K562 treated with DMSO at 1 percent for 4 hours (cell line): ENCODE results near the gene CATSPER1. TPM values are rescaled to one million over a fixed set of nuclear protein-coding genes. Genes with fewer than 3 reads are reported as not detected.

Source experiments
- total RNA-seq: library from RNA; unstranded; fragments of 300-600 nt; gene quantifications from 2 replicates; pipeline ENCODE4 v1.2.3, GENCODE V29; 2022; ENCODE audit not compliant: insufficient read depth

CATSPER1 gene
- not detected in 2 replicates for total RNA-seq

GRCh38 chr11:66026017-66026529 is at the start of gene CATSPER1:
CATSPER1 (minus strand) TSS chr11:66026479; CDS start chr11:66026379, 100 bp downstream.

GRCh38 chr11:66069715-66070603 is 43.7 kb upstream of the CATSPER1 start, which contains the start of gene PACS1:
PACS1 (plus strand) TSS chr11:66070272; CDS start chr11:66070487, 215 bp downstream.

GRCh38 chr11:66051766-66052663 is 25.7 kb upstream of the CATSPER1 start, which contains the start of gene SF3B2:
SF3B2 (plus strand) TSS chr11:66052364; CDS start chr11:66052385, 21 bp downstream.

GRCh38 chr11:66048547-66049323 is 22.5 kb upstream of the CATSPER1 start, which contains the start of gene GAL3ST3:
GAL3ST3 (minus strand) TSS chr11:66049161; CDS start chr11:66045415, 3,746 bp downstream.

GRCh38 chr11:66011785-66012303 is 14.4 kb downstream of the CATSPER1 start, which contains the start of gene CST6:
CST6 (plus strand) TSS chr11:66012008; CDS start chr11:66012045, 37 bp downstream.

GRCh38 chr11:66001942-66002647 is 24.2 kb downstream of the CATSPER1 start, which contains the start of the genes BANF1 and EIF1AD:
BANF1 (plus strand) TSS chr11:66002503; CDS start chr11:66003251, 748 bp downstream.
EIF1AD (minus strand) TSS chr11:66002157; CDS start chr11:66000389, 1,768 bp downstream.

Other genes starting within 250 kb of the CATSPER1 start
- 25.5 and 28.9 TPM in 2 replicates for gene AP5B1, start 245.5 kb downstream of the CATSPER1 start, total RNA-seq
- gene OVOL1, start 239.4 kb downstream of the CATSPER1 start, total RNA-seq = not detected in 2 replicates
- gene SNX32, start 192.5 kb downstream of the CATSPER1 start, total RNA-seq = not detected in 2 replicates
- 715 and 721 TPM in 2 replicates for gene CFL1, start 168.3 kb downstream of the CATSPER1 start, total RNA-seq
- gene MUS81, start 166.0 kb downstream of the CATSPER1 start, total RNA-seq = 69.2 and 73.6 TPM in 2 replicates
- gene EFEMP2, start 153.7 kb downstream of the CATSPER1 start, total RNA-seq = 2.3 TPM in 1 of 2 replicates, not detected in the other
- not detected in 2 replicates for gene CTSW, start 146.6 kb downstream of the CATSPER1 start, total RNA-seq
- gene FIBP, start 138.0 kb downstream of the CATSPER1 start, total RNA-seq = 49.6 and 55.0 TPM in 2 replicates
- 36.9 and 41.3 TPM in 2 replicates for gene CCDC85B, start 135.8 kb downstream of the CATSPER1 start, total RNA-seq
- gene FOSL1, start 126.1 kb downstream of the CATSPER1 start, total RNA-seq = 4.6 and 7.2 TPM in 2 replicates
- gene C11orf68, start 107.4 kb downstream of the CATSPER1 start, total RNA-seq = 50.5 and 55.0 TPM in 2 replicates
- 133 and 159 TPM in 2 replicates for gene DRAP1, start 107.1 kb downstream of the CATSPER1 start, total RNA-seq
- gene TSGA10IP, start 81.0 kb downstream of the CATSPER1 start, total RNA-seq = not detected in 2 replicates
- gene SART1, start 64.7 kb downstream of the CATSPER1 start, total RNA-seq = 64.4 and 73.6 TPM in 2 replicates
- 33.9 and 39.2 TPM in 2 replicates for gene EIF1AD, start 24.3 kb downstream of the CATSPER1 start, total RNA-seq
- 201 and 212 TPM in 2 replicates for gene BANF1, start 24.0 kb downstream of the CATSPER1 start, total RNA-seq
- gene CST6, start 14.5 kb downstream of the CATSPER1 start, total RNA-seq = not detected in 2 replicates
- gene GAL3ST3, start 22.7 kb upstream of the CATSPER1 start, total RNA-seq = not detected in 2 replicates
- gene SF3B2, start 25.9 kb upstream of the CATSPER1 start, total RNA-seq = 197 and 236 TPM in 2 replicates
- gene PACS1, start 43.8 kb upstream of the CATSPER1 start, total RNA-seq = 26.7 and 27.9 TPM in 2 replicates
- gene KLC2, start 231.2 kb upstream of the CATSPER1 start, total RNA-seq = 33.3 and 34.0 TPM in 2 replicates
- 156 and 172 TPM in 2 replicates for gene RAB1B, start 242.2 kb upstream of the CATSPER1 start, total RNA-seq